Upper lobe of left lung (tissue), 6 donors: Measurements from ENCODE around the gene ARHGDIA. TPM values are rescaled to one million over a fixed set of nuclear protein-coding genes. Genes with fewer than 3 reads are reported as not detected.

Experiments used
- ATAC-seq, 2 donors: fragments of 200-7000 bp; cut with Tn5 transposase; one replicate each; pipeline ENCODE4 v1.9.1; 2022; ENCODE audit warnings: mild to moderate bottlenecking in 2 of 2, moderate library complexity in 2 of 2; ENCODE audit not compliant: low FRiP score in 2 of 2
- DNase-seq, 2 donors: peaks; one replicate each; pipeline ENCODE4 v3.0.0-alpha.2; 2019 to 2020
- H3K27ac ChIP-seq, 4 donors: fragments of 200-600 bp; sonication (generic); one replicate each; pipeline ENCODE4 v1.5.1; 2016 to 2019
- H3K27me3 ChIP-seq, 4 donors: fragments of 200-600 bp; sonication (generic); one replicate each; pipeline ENCODE4 v1.5.1; 2017 to 2019
- H3K36me3 ChIP-seq, 4 donors: fragments of 200-600 bp; sonication (generic); one replicate each; pipeline ENCODE4 v1.5.1; 2016 to 2019
- H3K4me1 ChIP-seq, 4 donors: fragments of 200-600 bp; sonication (generic); one replicate each; pipeline ENCODE4 v1.5.1; 2018 to 2019
- H3K4me3 ChIP-seq, 4 donors: fragments of 200-600 bp; sonication (generic); one replicate each; pipeline ENCODE4 v1.5.1; 2017 to 2019; ENCODE audit warnings: mild to moderate bottlenecking in 2 of 4, moderate library complexity in 1 of 4
- H3K9me3 ChIP-seq, 4 donors: fragments of 200-600 bp; sonication (generic); one replicate each; pipeline ENCODE4 v1.5.1; 2018 to 2019
- EP300 ChIP-seq, 4 donors: sonication (generic); formaldehyde crosslinking; IDR thresholded peaks; one replicate each; pipeline ENCODE4 v1.5.1; 2017; ENCODE audit warnings: antibody characterized with exemption in 4 of 4, control low read depth in 2 of 4
- POLR2A ChIP-seq, 4 donors: fragments of 450-650 bp; IDR thresholded peaks; one replicate each; pipeline ENCODE4 v1.5.1; 2016 to 2017; ENCODE audit warnings: antibody characterized with exemption in 4 of 4, mild to moderate bottlenecking in 2 of 4
- POLR2AphosphoS5 ChIP-seq, 2 donors: sonication (generic); formaldehyde crosslinking; IDR thresholded peaks; one replicate each; pipeline ENCODE4 v1.5.1; 2017; ENCODE audit warnings: antibody characterized with exemption in 2 of 2
- WGBS, 2 donors: methylation state at CpG; one replicate each; pipeline ENCODE4 v1.1.5; 2017 to 2018; 5-methylcytosine and 5-hydroxymethylcytosine counted together
- total RNA-seq, 6 donors: library from RNA; depleted of rRNA in 4 of 6; stranded (reverse); fragments of >200 nt in 4 of 6; gene quantifications; one replicate each; pipeline versions ENCODE4 v1.1.0 to v1.2.1, GENCODE V29; 2016 to 2021
- TF ChIP-seq, protein P1 (sequence below), 6 experiments: fragments of 450-650 bp in 4 of 6; fragments of 200-600 bp in 2 of 6; sonication (generic) in 2 of 6; IDR thresholded peaks; one replicate each; pipeline ENCODE4 v1.5.1; 2016 to 2019; ENCODE audit warnings: antibody characterized with exemption in 6 of 6
- donor health status: DM: no; HTN: no; CAD: no; lungs with moderate emphysema.
- donor health status: DM: no; HTN: yes; CAD: no; lungs with severe emphysema.

The ARHGDIA gene
- total RNA-seq, 6 donors from 2014 or later = 171 to 522 (median 302) TPM

- Histone ChIP-seq H3K9me3 (no peaks in the 10 kb centered on the region), H3K27me3 (no peaks in the 10 kb centered on the region), H3K36me3 (peaks cover 14 to 66% (median 34%) of the 10 kb centered on the region in 4 donors), H3K4me1 (peaks cover 43 to 76% (median 47%) of the 10 kb centered on the region in 4 donors), H3K27ac (no peak overlapping the region), H3K4me3 (no peak overlapping the region)
- DNase-seq (peak in 1 of 2 donors; percentile 49), ATAC-seq (no peak)
- WGBS, 2 donors = 94 to 95% methylated on average over 8 of the region's 8 CpGs
- TF ChIP-seq EP300 (IDR thresholded peaks at IDR 0.05) (no peak), POLR2AphosphoS5 (IDR thresholded peaks at IDR 0.05) (no peak), POLR2A (IDR thresholded peaks at IDR 0.05) (no peak)
- TF ChIP-seq, protein P1, sequence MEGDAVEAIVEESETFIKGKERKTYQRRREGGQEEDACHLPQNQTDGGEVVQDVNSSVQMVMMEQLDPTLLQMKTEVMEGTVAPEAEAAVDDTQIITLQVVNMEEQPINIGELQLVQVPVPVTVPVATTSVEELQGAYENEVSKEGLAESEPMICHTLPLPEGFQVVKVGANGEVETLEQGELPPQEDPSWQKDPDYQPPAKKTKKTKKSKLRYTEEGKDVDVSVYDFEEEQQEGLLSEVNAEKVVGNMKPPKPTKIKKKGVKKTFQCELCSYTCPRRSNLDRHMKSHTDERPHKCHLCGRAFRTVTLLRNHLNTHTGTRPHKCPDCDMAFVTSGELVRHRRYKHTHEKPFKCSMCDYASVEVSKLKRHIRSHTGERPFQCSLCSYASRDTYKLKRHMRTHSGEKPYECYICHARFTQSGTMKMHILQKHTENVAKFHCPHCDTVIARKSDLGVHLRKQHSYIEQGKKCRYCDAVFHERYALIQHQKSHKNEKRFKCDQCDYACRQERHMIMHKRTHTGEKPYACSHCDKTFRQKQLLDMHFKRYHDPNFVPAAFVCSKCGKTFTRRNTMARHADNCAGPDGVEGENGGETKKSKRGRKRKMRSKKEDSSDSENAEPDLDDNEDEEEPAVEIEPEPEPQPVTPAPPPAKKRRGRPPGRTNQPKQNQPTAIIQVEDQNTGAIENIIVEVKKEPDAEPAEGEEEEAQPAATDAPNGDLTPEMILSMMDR (IDR thresholded peaks at IDR 0.05) = no peak
Measured at GRCh38 chr17:81865358-81865732, 5.8 kb downstream of the ARHGDIA start.

DNA sequence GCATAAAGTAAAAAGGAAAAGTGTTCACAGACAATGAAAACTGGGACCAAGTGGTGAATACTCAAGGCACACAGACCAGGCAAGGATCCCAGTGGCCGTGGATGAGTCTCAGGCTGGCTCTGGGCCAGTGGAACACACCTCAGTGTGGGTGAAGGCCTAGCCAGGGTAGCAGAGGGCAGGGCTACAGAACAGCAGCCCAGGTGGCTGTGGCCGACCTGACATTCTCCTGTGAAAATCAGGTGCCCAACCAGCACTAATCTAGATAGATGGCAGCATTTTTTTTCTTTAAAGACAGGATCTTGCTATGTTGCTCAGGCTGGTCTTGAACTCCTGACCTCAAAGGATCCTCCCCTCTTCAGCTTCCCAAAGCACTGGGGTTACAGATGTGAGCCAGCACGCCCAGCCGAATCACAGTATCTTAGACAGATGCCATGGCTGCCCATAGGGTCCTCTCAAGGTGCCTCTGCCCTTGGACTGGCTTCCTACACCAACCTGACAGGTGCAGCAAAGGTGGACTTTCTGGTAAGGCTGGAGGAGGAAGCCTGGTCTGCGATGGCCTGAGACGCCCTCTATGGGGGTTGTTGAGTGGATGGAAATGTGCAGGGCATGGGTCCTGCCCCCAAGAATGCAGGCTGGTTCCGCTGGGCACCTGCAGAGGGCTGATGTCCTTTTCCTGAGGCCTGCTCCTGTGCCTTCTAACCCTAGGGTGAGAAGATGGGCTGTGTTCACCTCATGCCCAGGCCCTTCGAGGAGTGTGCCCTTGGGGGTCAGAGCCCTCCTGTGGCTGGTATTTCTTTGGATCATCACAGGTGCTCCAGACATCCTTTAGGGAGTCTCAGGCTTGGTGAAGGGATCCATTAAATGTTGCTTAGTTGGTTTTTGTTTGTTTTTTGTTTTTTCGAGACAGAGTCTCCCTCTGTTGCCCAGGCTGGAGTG is 7.0 kb downstream of the ARHGDIA start:
- ATAC-seq (no peak), DNase-seq (no peak)
- 65 to 84% methylated on average over 4 to 9 of the region's 9 CpGs for WGBS, 2 donors
- no peaks in the 10 kb centered on the region for H3K27me3 ChIP-seq
- TF ChIP-seq, protein P1 (IDR thresholded peaks at IDR 0.05) = no peak
- TF ChIP-seq EP300 (IDR thresholded peaks at IDR 0.05) (no peak), POLR2A (IDR thresholded peaks at IDR 0.05) (no peak), POLR2AphosphoS5 (IDR thresholded peaks at IDR 0.05) (no peak)
- peaks cover 37 to 70% (median 40%) of the 10 kb centered on the region in 4 donors for H3K4me1 ChIP-seq
- H3K27ac ChIP-seq = no peak overlapping the region
- no peak overlapping the region for H3K4me3 ChIP-seq
- peaks cover 8 to 54% (median 26%) of the 10 kb centered on the region in 4 donors for H3K36me3 ChIP-seq
- H3K9me3 ChIP-seq = no peaks in the 10 kb centered on the region

DNA sequence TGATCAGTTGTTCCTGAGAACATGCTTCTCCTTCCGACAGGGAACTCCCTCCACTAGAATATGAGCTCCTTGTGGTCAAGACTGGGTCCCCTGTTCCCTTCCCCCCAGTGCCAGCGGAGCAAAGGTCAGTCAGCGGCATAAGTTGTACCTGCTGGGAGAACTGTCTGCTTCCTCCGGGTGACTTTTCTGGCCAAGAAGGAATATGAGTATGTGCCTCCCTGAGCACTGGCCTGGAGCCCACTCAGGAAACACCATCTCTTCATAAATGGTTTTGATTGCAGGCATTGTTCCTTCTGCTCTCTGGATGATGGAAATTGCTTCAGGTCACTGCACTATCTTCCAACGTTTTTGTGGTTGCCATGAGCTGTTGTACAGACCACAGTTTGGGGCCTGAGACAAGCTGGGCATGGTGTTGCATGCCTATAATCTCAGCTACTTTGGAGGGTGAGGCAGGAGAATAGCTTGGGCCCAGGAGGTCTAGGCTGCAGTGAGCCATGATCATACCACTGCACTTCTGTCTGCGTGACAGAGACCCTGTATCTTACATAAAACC is 7.9 kb downstream of the ARHGDIA start:
- Histone ChIP-seq H3K4me1 (peaks cover 37 to 70% (median 42%) of the 10 kb centered on the region in 4 donors), H3K9me3 (no peaks in the 10 kb centered on the region), H3K27ac (peak overlapping the region in 1 of 4 donors; percentile 33), H3K4me3 (no peak overlapping the region), H3K36me3 (peaks cover under 1 to 54% (median 24%) of the 10 kb centered on the region in 4 donors), H3K27me3 (no peaks in the 10 kb centered on the region)
- ATAC-seq (no peak), DNase-seq (no peak)
- 77 to 79% methylated on average over 6 of the region's 6 CpGs for WGBS, 2 donors
- TF ChIP-seq POLR2A (IDR thresholded peaks at IDR 0.05) = no peak
- TF ChIP-seq POLR2AphosphoS5 (IDR thresholded peaks at IDR 0.05) = no peak
- TF ChIP-seq EP300 (IDR thresholded peaks at IDR 0.05) = no peak
- TF ChIP-seq, protein P1 (IDR thresholded peaks at IDR 0.05) = no peak

- Histone ChIP-seq H3K36me3 (peaks cover 0 to 56% (median 24%) of the 10 kb centered on the region in 4 donors), H3K27me3 (no peaks in the 10 kb centered on the region), H3K27ac (peak overlapping the region; percentile 93 to 98 (median 96)), H3K4me1 (peaks cover 36 to 64% (median 38%) of the 10 kb centered on the region in 4 donors), H3K4me3 (peak overlapping the region; percentile 65 to 97 (median 91)), H3K9me3 (no peaks in the 10 kb centered on the region)
- ATAC-seq (peak; percentile 95 to 99), DNase-seq (peak; percentile 99 to 100)
- TF ChIP-seq POLR2AphosphoS5 (IDR thresholded peaks at IDR 0.05) = peak; percentile 99 to 100
- peak in 1 of 4 donors; percentile 82 for TF ChIP-seq EP300 (IDR thresholded peaks at IDR 0.05)
- TF ChIP-seq POLR2A (IDR thresholded peaks at IDR 0.05) = peak; percentile 86 to 98 (median 90)
- TF ChIP-seq, protein P1 (IDR thresholded peaks at IDR 0.05) = peak in 3 of 6 experiments; percentile 44 to 52 (median 48)
- WGBS, 2 donors = 0% methylated on average over 55 of the region's 74 CpGs; no CpG with 5 or more reads in 1 of the 2 donors
Measured at GRCh38 chr17:81860756-81861568, 10.2 kb downstream of the ARHGDIA start.
